HepG2 (cell line): ENCODE results near the gene DPEP1.

Experiments
- CBFB ChIP-seq: sonication (generic); formaldehyde crosslinking; IDR thresholded peaks from 2 replicates; pipeline ENCODE4 v1.4.0; 2020; ENCODE audit warnings: missing genetic modification reagents
- EZH2 ChIP-seq: conservative IDR thresholded peaks from 2 replicates; pipeline ENCODE4 v1.6.1; 2012; ENCODE audit warnings: mild to moderate bottlenecking, low read depth, low read length, moderate library complexity
- GABPA ChIP-seq, 2 experiments: IDR thresholded peaks; 2 replicates each; pipeline ENCODE4 v1.6.1; 2011 to 2016; ENCODE audit warnings: low read depth in 2 of 2, low read length in 1 of 2, missing biosample characterization in 1 of 2, missing genetic modification characterization in 1 of 2
- KAT7 ChIP-seq: IDR thresholded peaks from 2 replicates; pipeline ENCODE4 v1.6.1; 2018; ENCODE audit warnings: borderline replicate concordance, missing compliant biosample characterization
- MYNN ChIP-seq: sonication (generic); formaldehyde crosslinking; IDR thresholded peaks from 2 replicates; pipeline ENCODE4 v1.4.0; 2020; ENCODE audit warnings: mild to moderate bottlenecking, low read depth, missing genetic modification reagents
- POLR2AphosphoS2 ChIP-seq: IDR thresholded peaks from 2 replicates; pipeline ENCODE4 v1.6.1; 2011; ENCODE audit warnings: low read depth, low read length, improper control_type of control experiment
- RFX5 ChIP-seq: IDR thresholded peaks from 2 replicates; pipeline ENCODE4 v1.6.1; 2011; ENCODE audit warnings: low read depth, low read length, improper control_type of control experiment
- XRCC5 ChIP-seq: fragments of 200-400 bp; formaldehyde crosslinking; optimal IDR thresholded peaks from 2 replicates; pipeline ENCODE3; 2017; ENCODE audit warnings: mild to moderate bottlenecking, low read length
- TF ChIP-seq, protein P1 (sequence below): conservative IDR thresholded peaks from 2 replicates; pipeline ENCODE4 v1.6.1; 2018; ENCODE audit warnings: missing genetic modification reagents
- TF ChIP-seq, protein P2 (sequence below): sonication (generic); formaldehyde crosslinking; conservative IDR thresholded peaks from 2 replicates; pipeline ENCODE4 v1.8.1; 2023; ENCODE audit warnings: missing genetic modification reagents
- TF ChIP-seq, protein P3 (sequence below): IDR thresholded peaks from 2 replicates; pipeline ENCODE4 v1.6.1; 2012; ENCODE audit warnings: low read length, improper control_type of control experiment
- TF ChIP-seq, protein P4 (sequence below): sonication (generic); formaldehyde crosslinking; IDR thresholded peaks from 2 replicates; pipeline ENCODE4 v1.8.1; 2022; ENCODE audit warnings: mild to moderate bottlenecking, missing genetic modification reagents
- TF ChIP-seq, protein P5 (sequence below): sonication (generic); formaldehyde crosslinking; IDR thresholded peaks from 2 replicates; pipeline ENCODE4 v1.5.0; 2020; ENCODE audit warnings: mild to moderate bottlenecking, missing genetic modification reagents, moderate library complexity

DNA sequence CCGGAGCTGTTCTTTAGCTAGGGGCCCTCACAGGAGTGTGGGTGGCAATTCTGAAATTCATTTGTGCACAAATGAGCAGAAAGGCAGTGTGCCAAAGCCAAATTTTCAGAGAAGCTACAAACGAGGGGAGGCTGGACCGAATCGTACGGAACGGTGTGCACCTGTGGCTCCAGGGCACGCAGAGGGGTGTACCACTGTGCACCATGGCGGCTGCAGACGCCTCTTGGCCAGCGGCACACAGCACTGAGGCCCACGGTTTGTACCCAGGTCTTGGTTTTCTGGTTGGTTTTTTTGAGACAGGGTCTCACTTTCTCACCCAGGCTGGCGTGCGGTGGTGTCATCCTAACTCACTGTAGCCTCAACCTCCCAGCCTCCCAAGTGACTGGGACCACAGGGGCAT, 29.1 kb downstream of the DPEP1 start:
- TF ChIP-seq, protein P1, sequence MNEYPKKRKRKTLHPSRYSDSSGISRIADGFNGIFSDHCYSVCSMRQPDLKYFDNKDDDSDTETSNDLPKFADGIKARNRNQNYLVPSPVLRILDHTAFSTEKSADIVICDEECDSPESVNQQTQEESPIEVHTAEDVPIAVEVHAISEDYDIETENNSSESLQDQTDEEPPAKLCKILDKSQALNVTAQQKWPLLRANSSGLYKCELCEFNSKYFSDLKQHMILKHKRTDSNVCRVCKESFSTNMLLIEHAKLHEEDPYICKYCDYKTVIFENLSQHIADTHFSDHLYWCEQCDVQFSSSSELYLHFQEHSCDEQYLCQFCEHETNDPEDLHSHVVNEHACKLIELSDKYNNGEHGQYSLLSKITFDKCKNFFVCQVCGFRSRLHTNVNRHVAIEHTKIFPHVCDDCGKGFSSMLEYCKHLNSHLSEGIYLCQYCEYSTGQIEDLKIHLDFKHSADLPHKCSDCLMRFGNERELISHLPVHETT (CRISPR knock-in tag), result no peak
- no peak for TF ChIP-seq CBFB (CRISPR knock-in tag)
- TF ChIP-seq, protein P2, sequence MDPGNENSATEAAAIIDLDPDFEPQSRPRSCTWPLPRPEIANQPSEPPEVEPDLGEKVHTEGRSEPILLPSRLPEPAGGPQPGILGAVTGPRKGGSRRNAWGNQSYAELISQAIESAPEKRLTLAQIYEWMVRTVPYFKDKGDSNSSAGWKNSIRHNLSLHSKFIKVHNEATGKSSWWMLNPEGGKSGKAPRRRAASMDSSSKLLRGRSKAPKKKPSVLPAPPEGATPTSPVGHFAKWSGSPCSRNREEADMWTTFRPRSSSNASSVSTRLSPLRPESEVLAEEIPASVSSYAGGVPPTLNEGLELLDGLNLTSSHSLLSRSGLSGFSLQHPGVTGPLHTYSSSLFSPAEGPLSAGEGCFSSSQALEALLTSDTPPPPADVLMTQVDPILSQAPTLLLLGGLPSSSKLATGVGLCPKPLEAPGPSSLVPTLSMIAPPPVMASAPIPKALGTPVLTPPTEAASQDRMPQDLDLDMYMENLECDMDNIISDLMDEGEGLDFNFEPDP (CRISPR knock-in tag), result no peak
- no peak for TF ChIP-seq KAT7 (CRISPR knock-in tag)
- TF ChIP-seq, protein P3, sequence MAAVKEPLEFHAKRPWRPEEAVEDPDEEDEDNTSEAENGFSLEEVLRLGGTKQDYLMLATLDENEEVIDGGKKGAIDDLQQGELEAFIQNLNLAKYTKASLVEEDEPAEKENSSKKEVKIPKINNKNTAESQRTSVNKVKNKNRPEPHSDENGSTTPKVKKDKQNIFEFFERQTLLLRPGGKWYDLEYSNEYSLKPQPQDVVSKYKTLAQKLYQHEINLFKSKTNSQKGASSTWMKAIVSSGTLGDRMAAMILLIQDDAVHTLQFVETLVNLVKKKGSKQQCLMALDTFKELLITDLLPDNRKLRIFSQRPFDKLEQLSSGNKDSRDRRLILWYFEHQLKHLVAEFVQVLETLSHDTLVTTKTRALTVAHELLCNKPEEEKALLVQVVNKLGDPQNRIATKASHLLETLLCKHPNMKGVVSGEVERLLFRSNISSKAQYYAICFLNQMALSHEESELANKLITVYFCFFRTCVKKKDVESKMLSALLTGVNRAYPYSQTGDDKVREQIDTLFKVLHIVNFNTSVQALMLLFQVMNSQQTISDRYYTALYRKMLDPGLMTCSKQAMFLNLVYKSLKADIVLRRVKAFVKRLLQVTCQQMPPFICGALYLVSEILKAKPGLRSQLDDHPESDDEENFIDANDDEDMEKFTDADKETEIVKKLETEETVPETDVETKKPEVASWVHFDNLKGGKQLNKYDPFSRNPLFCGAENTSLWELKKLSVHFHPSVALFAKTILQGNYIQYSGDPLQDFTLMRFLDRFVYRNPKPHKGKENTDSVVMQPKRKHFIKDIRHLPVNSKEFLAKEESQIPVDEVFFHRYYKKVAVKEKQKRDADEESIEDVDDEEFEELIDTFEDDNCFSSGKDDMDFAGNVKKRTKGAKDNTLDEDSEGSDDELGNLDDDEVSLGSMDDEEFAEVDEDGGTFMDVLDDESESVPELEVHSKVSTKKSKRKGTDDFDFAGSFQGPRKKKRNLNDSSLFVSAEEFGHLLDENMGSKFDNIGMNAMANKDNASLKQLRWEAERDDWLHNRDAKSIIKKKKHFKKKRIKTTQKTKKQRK, result no peak
- TF ChIP-seq, protein P4, sequence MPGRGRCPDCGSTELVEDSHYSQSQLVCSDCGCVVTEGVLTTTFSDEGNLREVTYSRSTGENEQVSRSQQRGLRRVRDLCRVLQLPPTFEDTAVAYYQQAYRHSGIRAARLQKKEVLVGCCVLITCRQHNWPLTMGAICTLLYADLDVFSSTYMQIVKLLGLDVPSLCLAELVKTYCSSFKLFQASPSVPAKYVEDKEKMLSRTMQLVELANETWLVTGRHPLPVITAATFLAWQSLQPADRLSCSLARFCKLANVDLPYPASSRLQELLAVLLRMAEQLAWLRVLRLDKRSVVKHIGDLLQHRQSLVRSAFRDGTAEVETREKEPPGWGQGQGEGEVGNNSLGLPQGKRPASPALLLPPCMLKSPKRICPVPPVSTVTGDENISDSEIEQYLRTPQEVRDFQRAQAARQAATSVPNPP (CRISPR knock-in tag), result no peak
- TF ChIP-seq POLR2AphosphoS2, result no peak
- no peak for TF ChIP-seq XRCC5
- TF ChIP-seq, protein P5, sequence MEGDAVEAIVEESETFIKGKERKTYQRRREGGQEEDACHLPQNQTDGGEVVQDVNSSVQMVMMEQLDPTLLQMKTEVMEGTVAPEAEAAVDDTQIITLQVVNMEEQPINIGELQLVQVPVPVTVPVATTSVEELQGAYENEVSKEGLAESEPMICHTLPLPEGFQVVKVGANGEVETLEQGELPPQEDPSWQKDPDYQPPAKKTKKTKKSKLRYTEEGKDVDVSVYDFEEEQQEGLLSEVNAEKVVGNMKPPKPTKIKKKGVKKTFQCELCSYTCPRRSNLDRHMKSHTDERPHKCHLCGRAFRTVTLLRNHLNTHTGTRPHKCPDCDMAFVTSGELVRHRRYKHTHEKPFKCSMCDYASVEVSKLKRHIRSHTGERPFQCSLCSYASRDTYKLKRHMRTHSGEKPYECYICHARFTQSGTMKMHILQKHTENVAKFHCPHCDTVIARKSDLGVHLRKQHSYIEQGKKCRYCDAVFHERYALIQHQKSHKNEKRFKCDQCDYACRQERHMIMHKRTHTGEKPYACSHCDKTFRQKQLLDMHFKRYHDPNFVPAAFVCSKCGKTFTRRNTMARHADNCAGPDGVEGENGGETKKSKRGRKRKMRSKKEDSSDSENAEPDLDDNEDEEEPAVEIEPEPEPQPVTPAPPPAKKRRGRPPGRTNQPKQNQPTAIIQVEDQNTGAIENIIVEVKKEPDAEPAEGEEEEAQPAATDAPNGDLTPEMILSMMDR (CRISPR knock-in tag), result no peak
- no peak for TF ChIP-seq RFX5
- TF ChIP-seq EZH2, result no peak
- no peak for TF ChIP-seq GABPA (IDR thresholded peaks at IDR 0.05; ENCODE audit: low read depth, low read length)
- no peak for TF ChIP-seq GABPA (CRISPR knock-in tag; IDR thresholded peaks at IDR 0.05; ENCODE audit: low read depth)
- no peak for TF ChIP-seq MYNN (CRISPR knock-in tag)
